AG09319 (cell line): Measurements from ENCODE around the gene NAT8L.

Experiments used
- DNase-seq: peaks from one replicate; pipeline ENCODE4 v3.0.0-alpha.2; 2010; ENCODE audit warnings: low read depth; ENCODE audit errors: extremely low read depth
- TF ChIP-seq, protein P1 (sequence below): IDR thresholded peaks from 2 replicates; pipeline ENCODE4 v1.5.1; 2011; ENCODE audit warnings: low read depth, mild to moderate bottlenecking, inconsistent platforms, low read length, moderate library complexity

The NAT8L gene

DNA sequence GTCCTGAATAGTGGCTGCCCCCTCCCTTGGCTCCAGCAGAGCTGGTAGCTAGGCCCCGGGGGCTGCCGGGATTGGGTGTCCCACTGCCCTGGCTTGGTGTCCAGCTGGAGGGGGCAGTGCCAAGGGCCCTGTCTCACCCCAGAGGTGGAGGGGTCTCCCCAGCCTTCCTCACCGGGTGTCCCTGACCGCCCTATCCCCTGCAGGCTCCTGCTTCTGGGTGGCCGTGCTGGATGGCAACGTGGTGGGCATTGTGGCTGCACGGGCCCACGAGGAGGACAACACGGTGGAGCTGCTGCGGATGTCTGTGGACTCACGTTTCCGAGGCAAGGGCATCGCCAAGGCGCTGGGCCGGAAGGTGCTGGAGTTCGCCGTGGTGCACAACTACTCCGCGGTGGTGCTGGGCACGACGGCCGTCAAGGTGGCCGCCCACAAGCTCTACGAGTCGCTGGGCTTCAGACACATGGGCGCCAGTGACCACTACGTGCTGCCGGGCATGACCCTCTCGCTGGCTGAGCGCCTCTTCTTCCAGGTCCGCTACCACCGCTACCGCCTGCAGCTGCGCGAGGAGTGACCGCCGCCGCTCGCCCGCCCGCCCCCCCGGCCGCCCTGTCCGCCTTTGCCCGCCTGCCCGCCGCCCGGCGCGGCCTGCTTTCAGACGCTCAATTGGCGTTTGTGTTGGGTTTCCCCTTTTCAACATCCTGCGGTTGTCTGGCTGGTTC is 4.6 kb downstream of the NAT8L start:
- DNase-seq, result no peak
- TF ChIP-seq, protein P1, sequence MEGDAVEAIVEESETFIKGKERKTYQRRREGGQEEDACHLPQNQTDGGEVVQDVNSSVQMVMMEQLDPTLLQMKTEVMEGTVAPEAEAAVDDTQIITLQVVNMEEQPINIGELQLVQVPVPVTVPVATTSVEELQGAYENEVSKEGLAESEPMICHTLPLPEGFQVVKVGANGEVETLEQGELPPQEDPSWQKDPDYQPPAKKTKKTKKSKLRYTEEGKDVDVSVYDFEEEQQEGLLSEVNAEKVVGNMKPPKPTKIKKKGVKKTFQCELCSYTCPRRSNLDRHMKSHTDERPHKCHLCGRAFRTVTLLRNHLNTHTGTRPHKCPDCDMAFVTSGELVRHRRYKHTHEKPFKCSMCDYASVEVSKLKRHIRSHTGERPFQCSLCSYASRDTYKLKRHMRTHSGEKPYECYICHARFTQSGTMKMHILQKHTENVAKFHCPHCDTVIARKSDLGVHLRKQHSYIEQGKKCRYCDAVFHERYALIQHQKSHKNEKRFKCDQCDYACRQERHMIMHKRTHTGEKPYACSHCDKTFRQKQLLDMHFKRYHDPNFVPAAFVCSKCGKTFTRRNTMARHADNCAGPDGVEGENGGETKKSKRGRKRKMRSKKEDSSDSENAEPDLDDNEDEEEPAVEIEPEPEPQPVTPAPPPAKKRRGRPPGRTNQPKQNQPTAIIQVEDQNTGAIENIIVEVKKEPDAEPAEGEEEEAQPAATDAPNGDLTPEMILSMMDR, result no peak

DNA sequence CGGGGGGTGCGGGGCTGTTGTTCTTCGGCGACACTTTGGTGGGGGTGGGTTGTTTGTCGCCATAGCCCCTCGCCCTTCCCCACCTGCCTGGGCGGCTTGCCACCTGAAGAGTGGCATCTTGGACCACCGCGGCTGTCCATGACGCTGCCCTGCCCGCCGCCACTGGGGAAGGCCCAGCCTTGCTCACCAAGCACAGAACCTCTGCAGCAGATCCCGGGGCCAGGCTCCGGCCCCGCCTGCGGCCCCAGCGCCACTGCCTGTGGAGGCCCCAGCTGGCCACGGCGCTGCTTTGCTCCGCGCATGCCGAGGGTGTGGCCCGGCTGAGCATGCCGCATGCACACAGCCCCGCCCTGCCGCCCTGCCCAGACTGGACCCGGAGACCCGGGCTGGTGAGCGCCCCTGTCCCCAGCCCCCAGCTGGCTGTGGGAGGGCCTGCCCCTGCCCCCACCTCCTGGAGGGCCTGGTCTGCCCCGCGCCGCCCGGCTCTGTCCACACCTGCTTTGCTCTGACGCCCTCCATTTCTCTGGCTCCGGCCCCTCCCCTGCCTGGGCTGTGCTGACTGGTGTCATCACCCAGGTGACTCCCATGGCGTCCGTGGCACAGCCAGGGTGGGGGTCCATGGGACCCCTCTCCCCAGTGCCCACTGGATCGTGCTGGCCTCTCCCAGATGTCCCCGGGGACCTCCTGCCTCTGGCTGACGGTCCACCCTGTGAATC is 5.3 kb downstream of the NAT8L start:
- no peak for DNase-seq
- TF ChIP-seq, protein P1, result no peak

DNA sequence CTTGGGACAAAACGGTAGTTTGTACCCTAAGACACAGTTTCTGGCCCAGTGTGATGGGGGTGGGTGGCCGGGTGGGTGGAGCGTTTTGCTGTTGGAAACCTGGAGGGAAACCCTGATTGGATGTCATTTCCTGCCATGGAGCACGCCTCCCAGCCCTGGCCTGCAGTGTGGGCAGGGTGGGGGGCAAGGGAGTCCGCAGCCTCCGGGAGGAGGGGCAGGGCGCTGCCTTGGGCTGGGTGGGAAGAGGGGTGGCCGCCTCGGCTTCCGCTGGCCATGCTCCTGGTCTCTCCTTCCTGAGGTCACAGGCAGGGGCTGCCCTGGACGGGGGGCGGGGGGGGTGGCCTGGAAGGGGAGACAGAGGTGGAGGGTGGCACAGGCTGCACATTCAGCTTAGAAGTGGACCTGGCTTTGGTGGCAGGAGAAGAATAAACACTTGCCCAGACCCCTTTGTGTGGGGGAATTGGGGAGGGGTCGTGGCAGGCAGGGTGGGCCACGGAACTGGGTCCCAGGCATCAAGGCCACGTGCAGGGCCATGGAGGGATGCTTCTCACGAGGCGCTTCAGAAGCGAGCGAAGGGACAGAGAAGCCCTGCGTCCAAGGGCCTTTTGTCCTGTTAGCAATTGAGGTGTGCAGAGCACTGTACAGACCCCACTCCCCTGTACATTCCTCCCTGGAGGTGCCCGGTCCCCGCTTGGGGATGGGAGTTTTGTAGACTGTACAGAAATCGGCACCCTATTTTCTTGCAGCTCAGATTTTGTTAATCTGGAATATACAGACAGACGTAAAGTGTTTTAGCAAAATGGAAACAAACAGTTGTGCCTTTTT is 6.2 kb downstream of the NAT8L start:
- no peak for DNase-seq
- TF ChIP-seq, protein P1, result no peak

DNA sequence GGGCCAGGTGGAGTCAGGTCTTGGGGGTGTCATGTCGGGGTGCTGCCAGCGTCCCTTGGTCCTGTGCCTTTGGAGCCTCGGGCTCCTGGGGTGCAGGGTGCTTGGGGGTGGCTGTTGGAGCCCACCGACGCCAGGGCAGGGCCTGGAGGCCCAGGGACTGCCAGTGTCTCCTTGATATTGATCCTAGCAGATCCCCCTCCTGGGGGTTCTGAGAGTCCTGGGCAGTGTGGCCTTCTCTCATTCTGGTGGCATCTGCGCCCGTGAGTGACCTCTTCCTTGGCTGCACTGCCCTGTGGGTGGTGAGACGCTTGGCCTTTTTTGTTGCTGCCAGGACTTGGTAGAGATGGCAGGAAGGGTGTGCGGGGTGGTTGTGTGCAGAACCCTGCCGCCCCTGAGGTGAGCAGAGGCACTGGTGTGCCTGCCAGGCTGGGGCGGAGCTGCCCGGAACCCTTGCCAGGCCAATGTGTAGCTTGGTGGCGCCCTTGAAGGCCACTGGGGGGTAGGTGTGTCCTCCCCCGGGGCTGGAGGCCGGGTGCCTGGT is 7.0 kb downstream of the NAT8L start:
- TF ChIP-seq, protein P1, result no peak
- no peak for DNase-seq

DNA sequence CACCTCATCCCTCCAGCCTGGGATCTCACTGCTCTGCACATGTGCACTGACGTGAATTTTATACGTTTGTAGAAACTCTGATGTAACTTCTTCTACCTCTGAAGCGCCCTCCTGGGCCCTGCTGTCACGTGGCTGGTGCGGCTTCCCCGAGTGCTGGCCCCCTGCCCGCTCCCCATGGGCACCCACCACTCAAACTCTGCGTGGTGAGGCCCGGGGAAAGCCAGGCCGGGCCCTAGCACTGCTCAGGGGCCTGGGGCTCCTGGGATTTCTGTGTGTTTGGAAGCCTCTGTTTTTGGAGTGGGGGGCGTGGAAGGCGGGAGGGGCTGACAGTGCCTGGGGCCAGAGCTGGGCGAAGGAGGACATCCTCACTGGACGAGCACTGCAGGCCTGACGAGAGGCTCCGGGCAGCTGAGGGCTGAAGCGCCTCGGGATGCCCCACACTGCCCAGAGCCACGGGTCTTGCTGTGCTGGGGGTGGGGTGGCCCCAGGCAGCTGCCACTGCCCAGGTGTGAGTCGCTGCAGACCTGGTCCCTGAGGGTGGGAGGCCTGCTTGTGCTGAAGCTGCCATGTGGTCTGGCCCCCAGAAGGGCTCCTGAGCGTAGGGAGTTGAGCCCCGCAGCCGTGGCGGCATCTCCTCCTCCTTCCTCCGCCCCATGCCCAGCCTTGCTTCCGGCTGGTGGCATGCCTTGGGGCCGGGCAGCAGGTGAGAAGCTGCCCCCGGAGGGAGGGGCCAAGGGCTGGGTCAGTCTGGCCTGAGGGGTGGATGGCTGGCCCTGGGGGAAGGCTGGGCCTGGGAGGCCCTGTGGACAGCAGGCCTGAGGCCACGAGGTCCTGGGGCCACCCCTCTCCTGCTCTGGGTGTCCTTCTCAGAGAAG is 7.7 kb downstream of the NAT8L start:
- no peak for DNase-seq
- TF ChIP-seq, protein P1, result no peak

DNA sequence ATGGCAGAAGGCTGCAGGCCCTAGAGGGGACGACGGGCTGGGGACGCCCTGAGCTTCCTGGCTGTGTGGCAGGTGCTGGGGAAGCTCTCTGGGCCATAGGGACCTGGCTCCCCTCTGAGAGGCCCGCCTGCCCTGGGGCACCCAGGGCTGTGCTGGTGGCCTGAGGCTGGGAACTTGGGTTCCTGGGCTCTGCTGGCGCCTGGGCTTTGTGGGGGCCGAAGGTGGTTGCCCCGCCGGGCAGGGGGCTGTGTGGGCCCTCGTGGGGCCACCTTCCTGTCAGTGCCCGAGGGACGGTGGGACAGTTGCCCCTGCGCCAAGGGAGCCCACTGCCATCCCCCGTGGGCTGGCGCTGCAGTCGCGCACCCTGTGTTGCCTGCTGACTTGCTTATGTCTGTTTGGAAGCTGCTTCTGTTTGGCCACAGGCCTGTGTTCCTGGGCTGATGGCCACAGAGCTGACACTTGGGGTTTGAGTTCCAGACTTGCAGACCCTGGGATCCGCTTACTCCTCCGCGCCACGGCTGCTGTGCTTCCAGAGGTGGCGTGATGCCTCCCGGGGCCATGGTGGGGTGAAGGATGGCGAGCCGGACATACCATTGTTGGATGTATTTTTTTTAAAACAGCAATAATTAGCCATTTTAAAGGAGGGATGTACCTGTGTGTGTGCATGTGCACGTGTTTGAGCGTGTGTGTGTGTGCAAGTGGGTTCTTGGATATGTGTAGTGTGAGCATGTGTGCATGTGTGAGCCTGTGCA is 8.5 kb downstream of the NAT8L start:
- DNase-seq, result no peak
- TF ChIP-seq, protein P1, result no peak
